ENCODE results near the gene SNX24.
A peak's percentile ranks its signal among the peaks of the same experiment; 100 is the strongest.

Gene SNX24

GRCh38 chr5:122846051-122846550, 688 bp downstream of the SNX24 start:
- no peaks in the 10 kb centered on the region for H3K9me3 ChIP-seq (ENCODE audit: control insufficient read depth, insufficient read depth, low read depth, low read length)
- TF ChIP-seq KLF7 (tag by site-specific recombination; IDR thresholded peaks at IDR 0.05; ENCODE audit: borderline replicate concordance) (no peak), ZBTB17 (tag by site-specific recombination; IDR thresholded peaks at IDR 0.05) (no peak; the same call in 1 of the 2 replicates), ZNF664 (tag by site-specific recombination; IDR thresholded peaks at IDR 0.05) (peak; percentile 4; the same call in 1 of the 2 replicates), ZNF341 (tag by site-specific recombination; IDR thresholded peaks at IDR 0.05; ENCODE audit: low read depth) (peak; percentile 1; the same call in 1 of the 2 replicates), ZNF701 (tag by site-specific recombination; IDR thresholded peaks at IDR 0.05) (no peak), ZNF600 (tag by site-specific recombination; IDR thresholded peaks at IDR 0.05) (no peak), ZNF335 (tag by site-specific recombination; conservative IDR thresholded peaks at IDR 0.05) (peak; percentile 88), ZNF660 (tag by site-specific recombination; IDR thresholded peaks at IDR 0.05) (no peak), SCRT2 (tag by site-specific recombination; IDR thresholded peaks at IDR 0.05) (peak; percentile 84)
- H3K27ac ChIP-seq (ENCODE audit: extremely low read depth, low read depth, low read length) = peak overlapping the region; percentile 77; the same call in 1 of the 2 replicates
- no peaks in the 10 kb centered on the region for H3K36me3 ChIP-seq (ENCODE audit: control insufficient read depth in 2 of 2, insufficient read depth in 1 of 2, low read length in 2 of 2)
- CTCF ChIA-PET = interaction anchor here (0.6 kb wide), 2 partner anchors 59 to 433 kb away, joined by 3 to 4 read pairs; no protein-coding TSS in a partner anchor
- H3K4me3 ChIP-seq (ENCODE audit: low read depth, low read length) = peak overlapping the region; percentile 72
- H3K4me1 ChIP-seq (ENCODE audit: control insufficient read depth, insufficient read depth, low read length) = no peaks in the 10 kb centered on the region
- POLR2A ChIA-PET = interaction anchor here (0.6 kb wide), 1 partner anchor 637 kb away, joined by 3 read pairs; no protein-coding TSS in a partner anchor

DNA sequence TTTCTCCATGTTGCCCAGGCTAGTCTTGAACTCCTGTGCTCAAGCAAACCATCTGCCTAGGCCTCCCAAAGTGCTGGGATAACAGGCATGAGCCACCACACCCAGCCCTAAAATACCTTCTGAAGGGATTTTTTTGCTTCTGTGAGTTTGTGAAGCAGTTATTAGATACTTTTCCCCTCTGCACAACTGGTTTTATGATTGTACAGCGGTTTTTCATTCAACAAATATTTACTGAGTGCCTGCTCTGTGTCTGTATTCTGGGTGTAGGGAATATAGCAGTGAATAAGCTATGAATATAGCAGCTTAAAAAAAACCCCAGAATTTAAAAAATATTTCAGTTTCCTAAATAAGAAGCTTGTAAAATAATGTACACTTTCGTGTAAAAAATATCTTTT, 2.3 kb downstream of the SNX24 start:
- Histone ChIP-seq H3K9me3 (ENCODE audit: control insufficient read depth, insufficient read depth, low read depth, low read length) (no peaks in the 10 kb centered on the region), H3K36me3 (ENCODE audit: control insufficient read depth in 2 of 2, insufficient read depth in 1 of 2, low read length in 2 of 2) (no peaks in the 10 kb centered on the region), H3K27ac (ENCODE audit: extremely low read depth, low read depth, low read length) (no peak overlapping the region), H3K4me1 (ENCODE audit: control insufficient read depth, insufficient read depth, low read length) (no peaks in the 10 kb centered on the region), H3K4me3 (ENCODE audit: low read depth, low read length) (no peak overlapping the region)
- CTCF ChIA-PET = no interaction called here
- POLR2A ChIA-PET = no interaction called here
- no peak for TF ChIP-seq ZNF221 (tag by site-specific recombination; IDR thresholded peaks at IDR 0.05; ENCODE audit: borderline replicate concordance)
- TF ChIP-seq WT1 (tag by site-specific recombination; IDR thresholded peaks at IDR 0.05) = no peak
- TF ChIP-seq, protein P1, sequence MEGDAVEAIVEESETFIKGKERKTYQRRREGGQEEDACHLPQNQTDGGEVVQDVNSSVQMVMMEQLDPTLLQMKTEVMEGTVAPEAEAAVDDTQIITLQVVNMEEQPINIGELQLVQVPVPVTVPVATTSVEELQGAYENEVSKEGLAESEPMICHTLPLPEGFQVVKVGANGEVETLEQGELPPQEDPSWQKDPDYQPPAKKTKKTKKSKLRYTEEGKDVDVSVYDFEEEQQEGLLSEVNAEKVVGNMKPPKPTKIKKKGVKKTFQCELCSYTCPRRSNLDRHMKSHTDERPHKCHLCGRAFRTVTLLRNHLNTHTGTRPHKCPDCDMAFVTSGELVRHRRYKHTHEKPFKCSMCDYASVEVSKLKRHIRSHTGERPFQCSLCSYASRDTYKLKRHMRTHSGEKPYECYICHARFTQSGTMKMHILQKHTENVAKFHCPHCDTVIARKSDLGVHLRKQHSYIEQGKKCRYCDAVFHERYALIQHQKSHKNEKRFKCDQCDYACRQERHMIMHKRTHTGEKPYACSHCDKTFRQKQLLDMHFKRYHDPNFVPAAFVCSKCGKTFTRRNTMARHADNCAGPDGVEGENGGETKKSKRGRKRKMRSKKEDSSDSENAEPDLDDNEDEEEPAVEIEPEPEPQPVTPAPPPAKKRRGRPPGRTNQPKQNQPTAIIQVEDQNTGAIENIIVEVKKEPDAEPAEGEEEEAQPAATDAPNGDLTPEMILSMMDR (tag by site-specific recombination; IDR thresholded peaks at IDR 0.05) = no peak
- no peak for TF ChIP-seq ZNF274 (IDR thresholded peaks at IDR 0.05; ENCODE audit: low read length)
- TF ChIP-seq ZNF274 (tag by site-specific recombination; IDR thresholded peaks at IDR 0.05; ENCODE audit: borderline replicate concordance) = no peak
- no peak for TF ChIP-seq ZNF140 (tag by site-specific recombination; IDR thresholded peaks at IDR 0.05)
- TF ChIP-seq GLI2 (tag by site-specific recombination; IDR thresholded peaks at IDR 0.05; ENCODE audit: borderline replicate concordance, low read depth) = no peak
- no peak for TF ChIP-seq YY2 (tag by site-specific recombination; IDR thresholded peaks at IDR 0.05)
- TF ChIP-seq MZF1 (tag by site-specific recombination; IDR thresholded peaks at IDR 0.05; ENCODE audit: borderline replicate concordance) = no peak
- no peak for TF ChIP-seq MEIS1 (CRISPR knock-in tag; IDR thresholded peaks at IDR 0.05; ENCODE audit: borderline replicate concordance)
- no peak for TF ChIP-seq ZIC2 (tag by site-specific recombination; IDR thresholded peaks at IDR 0.05)
- TF ChIP-seq, protein P2, sequence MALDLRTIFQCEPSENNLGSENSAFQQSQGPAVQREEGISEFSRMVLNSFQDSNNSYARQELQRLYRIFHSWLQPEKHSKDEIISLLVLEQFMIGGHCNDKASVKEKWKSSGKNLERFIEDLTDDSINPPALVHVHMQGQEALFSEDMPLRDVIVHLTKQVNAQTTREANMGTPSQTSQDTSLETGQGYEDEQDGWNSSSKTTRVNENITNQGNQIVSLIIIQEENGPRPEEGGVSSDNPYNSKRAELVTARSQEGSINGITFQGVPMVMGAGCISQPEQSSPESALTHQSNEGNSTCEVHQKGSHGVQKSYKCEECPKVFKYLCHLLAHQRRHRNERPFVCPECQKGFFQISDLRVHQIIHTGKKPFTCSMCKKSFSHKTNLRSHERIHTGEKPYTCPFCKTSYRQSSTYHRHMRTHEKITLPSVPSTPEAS (tag by site-specific recombination; IDR thresholded peaks at IDR 0.05) = no peak
- TF ChIP-seq BCL11B (tag by site-specific recombination; IDR thresholded peaks at IDR 0.05; ENCODE audit: low read depth) = no peak
- no peak for TF ChIP-seq ZNF132 (tag by site-specific recombination; IDR thresholded peaks at IDR 0.05; ENCODE audit: borderline replicate concordance)
- no peak for TF ChIP-seq ZNF341 (tag by site-specific recombination; IDR thresholded peaks at IDR 0.05; ENCODE audit: low read depth)
- TF ChIP-seq ZNF707 (tag by site-specific recombination; IDR thresholded peaks at IDR 0.05) = no peak
- no peak for TF ChIP-seq ZNF48 (tag by site-specific recombination; IDR thresholded peaks at IDR 0.05)
- no peak for TF ChIP-seq ZNF580 (tag by site-specific recombination; IDR thresholded peaks at IDR 0.05)
- TF ChIP-seq ZBTB8A (tag by site-specific recombination; IDR thresholded peaks at IDR 0.05) = no peak
- no peak for TF ChIP-seq ZNF777 (tag by site-specific recombination; IDR thresholded peaks at IDR 0.05; ENCODE audit: borderline replicate concordance)

Measured in HEK293 (cell line).